ENCODE results near the gene SQSTM1. TPM values are rescaled to one million over a fixed set of nuclear protein-coding genes. Genes with fewer than 3 reads are reported as not detected.

The SQSTM1 gene
- total and polyA plus RNA-seq, 9 of the 15 experiments (the other 6 are each of a cell fraction or from before 2014, with no cell fraction given) = 5.6 to 148 (median 64.0) TPM

DNA sequence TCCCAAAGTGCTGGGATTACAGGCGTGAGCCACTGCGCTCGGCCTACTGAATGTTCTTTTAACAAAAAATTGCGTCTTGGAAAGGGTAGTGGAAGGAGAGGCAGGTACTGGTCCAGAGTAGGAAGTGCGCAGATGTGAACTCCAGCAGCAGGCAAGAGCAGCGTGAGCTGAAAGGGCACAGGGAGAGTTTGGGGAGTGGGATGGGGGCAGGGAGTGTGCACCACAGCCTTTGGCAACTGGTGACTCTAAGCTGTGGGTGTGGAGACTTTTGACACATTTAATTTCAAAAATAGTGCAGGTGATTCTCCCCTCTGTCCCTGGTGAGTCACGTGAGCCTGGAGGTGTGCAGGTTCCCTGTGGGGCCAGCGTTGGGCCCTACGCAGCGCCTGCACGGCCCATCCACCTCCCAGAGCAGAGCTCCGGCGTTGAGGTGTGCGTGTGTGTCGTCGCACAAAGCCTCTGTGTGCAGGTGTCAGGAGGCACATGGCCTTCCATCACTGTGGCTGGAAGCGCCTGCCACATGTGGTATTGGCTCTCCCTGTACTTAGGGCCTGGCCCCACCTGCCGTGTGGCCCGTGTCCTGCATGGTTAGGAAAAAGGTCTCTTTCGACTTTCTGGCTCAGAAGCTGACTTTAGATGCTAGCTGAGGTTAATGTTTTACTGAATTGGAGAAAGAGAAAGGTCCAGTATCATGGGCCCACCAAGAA is 11.5 kb downstream of the SQSTM1 start (continued):
- TF ChIP-seq JUND (IDR thresholded peaks at IDR 0.05; ENCODE audit: borderline replicate concordance, low read depth, low read length) (no peak), JUND (tag; IDR thresholded peaks at IDR 0.05; ENCODE audit: borderline replicate concordance, low read depth, low read length) (no peak), RBM22 (IDR thresholded peaks at IDR 0.05; ENCODE audit: low read depth, low read length, poor library complexity, severe bottlenecking) (peak; percentile 54)

GRCh38 chr5:179833056-179833708 is 12.5 kb downstream of the SQSTM1 start:
- Histone ChIP-seq H3K9me1 (ENCODE audit: control insufficient read depth, insufficient read depth, low read length) (no peaks in the 10 kb centered on the region), H3K9ac (ENCODE audit: insufficient read depth in 1 of 2, low read depth in 2 of 2, low read length in 2 of 2) (no peak overlapping the region), H3K4me3 (no peak overlapping the region), H3K4me2 (ENCODE audit: insufficient read depth, low read length) (no peak overlapping the region), H3K27me3 (ENCODE audit: control insufficient read depth in 2 of 2, insufficient read depth in 2 of 2, low read length in 2 of 2) (no peaks in the 10 kb centered on the region), H2AFZ (ENCODE audit: low read depth, low read length) (no peak overlapping the region), H3K79me2 (ENCODE audit: control insufficient read depth, insufficient read depth, low read length) (no peaks in the 10 kb centered on the region; the same call in 2 of the 3 replicates), H3K27ac (ENCODE audit: extremely low read depth, low read depth, low read length) (no peak overlapping the region), H3K9me3 (replicated peaks; ENCODE audit: control insufficient read depth, insufficient read depth, low read depth, low read length) (no peaks in the 10 kb centered on the region), H3K36me3 (ENCODE audit: control insufficient read depth, insufficient read depth, low read length) (peaks cover 81% of the 10 kb centered on the region), H4K20me1 (replicated peaks; ENCODE audit: control insufficient read depth, insufficient read depth, low read length) (peaks cover 4% of the 10 kb centered on the region; the same call in 1 of the 2 replicates), H3K4me1 (replicated peaks in 1 of 2; ENCODE audit: control insufficient read depth in 2 of 2, insufficient read depth in 2 of 2, low read length in 2 of 2) (peaks cover 0 to 19% of the 10 kb centered on the region in 2 experiments; a peak in 3 of 5 replicates)
- 98% methylated on average over 20 of the region's 23 CpGs for WGBS (ENCODE audit: insufficient coverage, low coverage, missing lambda C conversion rate)
- BruUV-seq (replicated peaks) = no TSS peak
- CTCF ChIA-PET (ENCODE audit: low intra/inter-chr PET ratio) = no interaction called here
- in situ Hi-C loops (cut with MboI) (no loop called here), intact Hi-C loops (cut with micrococcal nuclease) (no loop called here)
- POLR2A ChIA-PET = interaction anchor here (0.8 to 3.3 kb wide), 5 partner anchors 11 to 70 kb away, joined by 3 to 15 read pairs (median 4); partner anchors contain the start of gene SQSTM1
- ATAC-seq = no peak
- DNase-seq (ENCODE audit: extremely low read depth in 1 of 4, low spot score in 3 of 4) = no peak
- no peak for FAIRE-seq
- TF ChIP-seq RBM22 (IDR thresholded peaks at IDR 0.05; ENCODE audit: low read depth, low read length, poor library complexity, severe bottlenecking) (peak; percentile 60), TGIF2 (CRISPR knock-in tag; IDR thresholded peaks at IDR 0.05) (no peak), TSC22D4 (tag; IDR thresholded peaks at IDR 0.05) (no peak), CBFA2T3 (IDR thresholded peaks at IDR 0.05) (no peak), POLR2G (IDR thresholded peaks at IDR 0.05; ENCODE audit: low read depth, low read length) (peak; percentile 70), SETDB1 (IDR thresholded peaks at IDR 0.05; ENCODE audit: low read length) (no peak), ZNF311 (CRISPR knock-in tag; IDR thresholded peaks at IDR 0.05) (no peak), PURB (CRISPR knock-in tag; IDR thresholded peaks at IDR 0.05; ENCODE audit: low read depth) (no peak), PHF8 (IDR thresholded peaks at IDR 0.05; ENCODE audit: borderline replicate concordance, low read length) (no peak), LEF1 (IDR thresholded peaks at IDR 0.05) (no peak), ZBTB8A (IDR thresholded peaks at IDR 0.05; ENCODE audit: partially characterized antibody) (no peak), MAFF (IDR thresholded peaks at IDR 0.05; ENCODE audit: low read length) (no peak), POLR2AphosphoS2 (IDR thresholded peaks at IDR 0.05; ENCODE audit: low read length) (peak; percentile 42; the same call in 1 of the 2 replicates), POLR2H (tag; IDR thresholded peaks at IDR 0.05; ENCODE audit: low read depth) (no peak), ZFP30 (CRISPR knock-in tag; IDR thresholded peaks at IDR 0.05; ENCODE audit: borderline replicate concordance) (no peak), NFRKB (IDR thresholded peaks at IDR 0.05; ENCODE audit: low read depth) (no peak), TRIM24 (IDR thresholded peaks at IDR 0.05) (no peak), ZNF717 (CRISPR knock-in tag; IDR thresholded peaks at IDR 0.05) (no peak)
- TF ChIP-seq, protein P1, sequence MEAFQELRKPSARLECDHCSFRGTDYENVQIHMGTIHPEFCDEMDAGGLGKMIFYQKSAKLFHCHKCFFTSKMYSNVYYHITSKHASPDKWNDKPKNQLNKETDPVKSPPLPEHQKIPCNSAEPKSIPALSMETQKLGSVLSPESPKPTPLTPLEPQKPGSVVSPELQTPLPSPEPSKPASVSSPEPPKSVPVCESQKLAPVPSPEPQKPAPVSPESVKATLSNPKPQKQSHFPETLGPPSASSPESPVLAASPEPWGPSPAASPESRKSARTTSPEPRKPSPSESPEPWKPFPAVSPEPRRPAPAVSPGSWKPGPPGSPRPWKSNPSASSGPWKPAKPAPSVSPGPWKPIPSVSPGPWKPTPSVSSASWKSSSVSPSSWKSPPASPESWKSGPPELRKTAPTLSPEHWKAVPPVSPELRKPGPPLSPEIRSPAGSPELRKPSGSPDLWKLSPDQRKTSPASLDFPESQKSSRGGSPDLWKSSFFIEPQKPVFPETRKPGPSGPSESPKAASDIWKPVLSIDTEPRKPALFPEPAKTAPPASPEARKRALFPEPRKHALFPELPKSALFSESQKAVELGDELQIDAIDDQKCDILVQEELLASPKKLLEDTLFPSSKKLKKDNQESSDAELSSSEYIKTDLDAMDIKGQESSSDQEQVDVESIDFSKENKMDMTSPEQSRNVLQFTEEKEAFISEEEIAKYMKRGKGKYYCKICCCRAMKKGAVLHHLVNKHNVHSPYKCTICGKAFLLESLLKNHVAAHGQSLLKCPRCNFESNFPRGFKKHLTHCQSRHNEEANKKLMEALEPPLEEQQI (IDR thresholded peaks at IDR 0.05) = no peak

All from K562 (cell line).